ENCODE results near the gene CHCHD3.

Gene CHCHD3

DNA sequence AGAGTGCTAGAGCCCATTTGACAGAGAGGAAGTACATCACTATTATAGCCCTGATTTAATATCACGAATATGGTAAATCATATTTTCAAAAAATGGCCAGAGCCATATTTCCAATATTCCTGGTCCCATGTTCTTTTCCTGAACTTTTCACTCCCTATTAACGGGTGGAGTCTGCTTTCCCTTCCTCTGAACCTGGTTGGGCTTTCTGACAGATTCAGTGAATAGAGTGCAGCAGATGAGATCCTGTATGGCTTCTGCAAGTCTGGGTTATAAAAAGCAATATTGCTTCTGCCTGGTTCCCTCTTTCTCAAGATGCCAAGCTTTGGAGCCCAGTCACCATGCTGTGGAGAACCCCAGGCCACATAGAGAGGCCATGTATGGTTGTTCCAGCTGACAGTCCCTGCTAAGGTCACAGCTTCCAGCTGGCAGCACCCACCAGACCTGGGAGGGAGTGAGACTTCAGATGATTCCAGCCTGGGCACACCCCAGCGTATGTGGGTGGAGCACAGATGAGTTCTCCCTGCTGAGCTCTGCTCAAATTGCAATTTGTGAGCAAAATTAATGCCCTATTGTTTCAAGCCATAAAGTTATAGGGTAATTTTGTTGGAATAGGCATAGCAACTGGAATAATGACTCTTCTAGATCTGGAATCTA is 17.9 kb upstream of the CHCHD3 start:
- no peaks in the 10 kb centered on the region for H3K36me3 ChIP-seq
- H3K27ac ChIP-seq: no peak overlapping the region
- no peaks in the 10 kb centered on the region for H3K9me3 ChIP-seq
- no peaks in the 10 kb centered on the region for H3K4me1 ChIP-seq (ENCODE audit: control insufficient read depth in 1 of 2, insufficient read depth in 1 of 2, low read depth in 1 of 2, low read length in 1 of 2)
- peaks cover 10% of the 10 kb centered on the region for H3K27me3 ChIP-seq
- H3K4me3 ChIP-seq (ENCODE audit: low read depth in 1 of 2, low read length in 1 of 2): no peak overlapping the region
- TF ChIP-seq, protein P1, sequence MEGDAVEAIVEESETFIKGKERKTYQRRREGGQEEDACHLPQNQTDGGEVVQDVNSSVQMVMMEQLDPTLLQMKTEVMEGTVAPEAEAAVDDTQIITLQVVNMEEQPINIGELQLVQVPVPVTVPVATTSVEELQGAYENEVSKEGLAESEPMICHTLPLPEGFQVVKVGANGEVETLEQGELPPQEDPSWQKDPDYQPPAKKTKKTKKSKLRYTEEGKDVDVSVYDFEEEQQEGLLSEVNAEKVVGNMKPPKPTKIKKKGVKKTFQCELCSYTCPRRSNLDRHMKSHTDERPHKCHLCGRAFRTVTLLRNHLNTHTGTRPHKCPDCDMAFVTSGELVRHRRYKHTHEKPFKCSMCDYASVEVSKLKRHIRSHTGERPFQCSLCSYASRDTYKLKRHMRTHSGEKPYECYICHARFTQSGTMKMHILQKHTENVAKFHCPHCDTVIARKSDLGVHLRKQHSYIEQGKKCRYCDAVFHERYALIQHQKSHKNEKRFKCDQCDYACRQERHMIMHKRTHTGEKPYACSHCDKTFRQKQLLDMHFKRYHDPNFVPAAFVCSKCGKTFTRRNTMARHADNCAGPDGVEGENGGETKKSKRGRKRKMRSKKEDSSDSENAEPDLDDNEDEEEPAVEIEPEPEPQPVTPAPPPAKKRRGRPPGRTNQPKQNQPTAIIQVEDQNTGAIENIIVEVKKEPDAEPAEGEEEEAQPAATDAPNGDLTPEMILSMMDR (IDR thresholded peaks at IDR 0.05): no peak

DNA sequence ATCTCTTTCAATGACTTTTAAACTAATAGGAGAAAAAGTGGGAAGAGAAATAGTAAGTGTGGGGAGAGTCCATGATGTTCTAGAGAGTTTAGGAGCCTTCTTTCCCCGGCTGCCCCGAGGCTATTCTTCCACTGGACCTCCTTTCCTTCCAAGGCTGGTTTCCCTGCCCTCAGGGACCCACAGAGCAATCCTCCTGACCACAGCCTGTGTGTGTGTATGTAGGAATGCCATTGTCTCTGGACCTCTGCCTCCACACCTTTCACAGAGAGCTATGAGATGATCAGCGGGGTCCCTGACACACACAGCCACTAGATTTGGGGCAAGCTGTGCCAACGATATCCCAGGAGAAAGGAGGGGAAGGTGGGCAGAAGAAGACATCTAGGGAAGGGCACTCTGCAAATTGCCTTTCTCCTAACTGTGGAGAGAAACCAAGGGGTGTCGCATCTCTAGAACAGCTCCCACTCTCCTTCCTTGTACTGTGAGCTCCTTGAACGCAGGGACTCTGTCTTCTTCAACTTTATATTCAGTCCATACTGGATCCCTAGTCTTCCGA is 13.3 kb upstream of the CHCHD3 start:
- Histone ChIP-seq H3K4me1 (ENCODE audit: control insufficient read depth in 1 of 2, insufficient read depth in 1 of 2, low read depth in 1 of 2, low read length in 1 of 2) (no peaks in the 10 kb centered on the region), H3K4me3 (ENCODE audit: low read depth in 1 of 2, low read length in 1 of 2) (no peak overlapping the region), H3K9me3 (no peaks in the 10 kb centered on the region), H3K27ac (no peak overlapping the region), H3K27me3 (no peaks in the 10 kb centered on the region), H3K36me3 (no peaks in the 10 kb centered on the region)
- TF ChIP-seq, protein P1 (IDR thresholded peaks at IDR 0.05): no peak

DNA sequence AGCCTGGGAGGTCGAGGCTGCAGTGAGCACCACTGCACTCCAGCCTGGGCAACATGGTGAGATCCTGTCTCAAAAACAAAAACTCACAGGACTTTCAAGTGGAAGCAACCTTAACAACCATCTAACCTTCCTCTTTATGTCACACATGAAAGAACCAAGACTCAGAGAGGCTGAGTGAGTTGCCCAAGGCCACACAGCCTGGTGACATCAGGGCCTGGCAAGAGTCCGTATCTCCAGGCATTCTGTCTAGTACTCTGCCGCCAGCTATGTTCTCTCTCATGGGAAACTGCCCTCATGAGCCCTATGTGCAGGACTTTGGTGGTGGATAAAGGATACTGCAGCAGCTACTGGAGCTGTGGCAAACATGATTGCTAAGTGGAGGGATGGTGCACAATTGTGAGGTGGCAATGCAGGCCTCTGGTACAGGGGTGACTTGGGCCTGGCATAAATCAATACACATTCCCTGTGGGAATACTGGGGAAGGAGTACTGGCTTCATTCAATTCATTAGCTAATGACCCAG is 10.1 kb upstream of the CHCHD3 start:
- Histone ChIP-seq H3K4me3 (ENCODE audit: low read depth in 1 of 2, low read length in 1 of 2) (no peak overlapping the region), H3K27me3 (no peaks in the 10 kb centered on the region), H3K9me3 (no peaks in the 10 kb centered on the region), H3K4me1 (ENCODE audit: control insufficient read depth in 1 of 2, insufficient read depth in 1 of 2, low read depth in 1 of 2, low read length in 1 of 2) (no peaks in the 10 kb centered on the region), H3K36me3 (no peaks in the 10 kb centered on the region), H3K27ac (no peak overlapping the region)
- TF ChIP-seq, protein P1 (IDR thresholded peaks at IDR 0.05): no peak

DNA sequence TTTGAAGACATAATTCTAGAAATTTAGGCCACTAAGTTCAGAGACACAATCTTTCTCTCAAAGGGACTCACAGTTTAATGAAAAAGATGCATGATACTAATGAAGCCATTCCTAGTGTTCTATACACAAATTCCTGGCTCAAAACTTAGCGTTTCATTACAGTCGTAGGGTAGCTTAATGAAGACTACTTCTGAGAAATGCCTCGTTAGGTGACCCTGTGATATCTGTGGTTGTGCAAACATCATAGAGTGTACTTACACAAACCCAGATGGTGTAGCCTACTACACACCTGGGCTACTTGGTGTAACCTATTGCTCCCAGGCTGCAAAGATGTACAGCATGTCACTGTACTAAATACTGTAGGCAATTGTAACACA is 488 bp upstream of the CHCHD3 start:
- H3K4me3 ChIP-seq (ENCODE audit: low read depth in 1 of 2, low read length in 1 of 2): peak overlapping the region; percentile 66 to 69
- no peaks in the 10 kb centered on the region for H3K9me3 ChIP-seq
- no peaks in the 10 kb centered on the region for H3K27me3 ChIP-seq
- H3K27ac ChIP-seq: peak overlapping the region; percentile 51
- H3K36me3 ChIP-seq: no peaks in the 10 kb centered on the region
- TF ChIP-seq, protein P1 (IDR thresholded peaks at IDR 0.05): no peak
- peaks cover 9 to 12% of the 10 kb centered on the region in 2 experiments for H3K4me1 ChIP-seq (ENCODE audit: control insufficient read depth in 1 of 2, insufficient read depth in 1 of 2, low read depth in 1 of 2, low read length in 1 of 2)

DNA sequence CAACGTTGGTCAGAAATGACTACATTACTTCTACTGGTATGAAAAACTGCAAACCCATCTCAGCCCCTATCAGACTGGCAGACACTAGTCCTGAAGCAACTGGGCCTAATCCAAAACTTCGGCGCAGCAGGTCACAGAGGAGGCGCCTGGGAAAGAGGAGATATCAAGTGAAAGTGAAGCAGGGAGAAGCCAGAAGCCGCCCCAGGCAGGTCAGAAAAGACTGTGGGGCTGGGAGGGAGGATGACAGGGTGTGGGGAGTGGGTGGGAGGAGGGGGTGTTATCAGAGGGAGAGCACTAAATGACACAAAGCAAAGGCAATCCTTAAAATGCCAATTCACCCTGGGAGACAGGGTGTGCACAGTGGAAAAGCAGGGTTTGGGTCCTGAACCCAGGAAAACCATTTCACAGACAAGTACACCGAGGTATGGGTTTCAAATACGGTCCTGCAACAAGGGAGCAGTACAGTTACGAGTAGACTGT is 731 bp downstream of the CHCHD3 start:
- peaks cover 9 to 12% of the 10 kb centered on the region in 2 experiments for H3K4me1 ChIP-seq (ENCODE audit: control insufficient read depth in 1 of 2, insufficient read depth in 1 of 2, low read depth in 1 of 2, low read length in 1 of 2)
- H3K9me3 ChIP-seq: no peaks in the 10 kb centered on the region
- TF ChIP-seq, protein P1 (IDR thresholded peaks at IDR 0.05): no peak
- no peaks in the 10 kb centered on the region for H3K27me3 ChIP-seq
- H3K36me3 ChIP-seq: no peaks in the 10 kb centered on the region
- peak overlapping the region; percentile 51 for H3K27ac ChIP-seq
- peak overlapping the region; percentile 66 to 69 for H3K4me3 ChIP-seq (ENCODE audit: low read depth in 1 of 2, low read length in 1 of 2)
